ENCODE results near the gene TMEM115.

DNA sequence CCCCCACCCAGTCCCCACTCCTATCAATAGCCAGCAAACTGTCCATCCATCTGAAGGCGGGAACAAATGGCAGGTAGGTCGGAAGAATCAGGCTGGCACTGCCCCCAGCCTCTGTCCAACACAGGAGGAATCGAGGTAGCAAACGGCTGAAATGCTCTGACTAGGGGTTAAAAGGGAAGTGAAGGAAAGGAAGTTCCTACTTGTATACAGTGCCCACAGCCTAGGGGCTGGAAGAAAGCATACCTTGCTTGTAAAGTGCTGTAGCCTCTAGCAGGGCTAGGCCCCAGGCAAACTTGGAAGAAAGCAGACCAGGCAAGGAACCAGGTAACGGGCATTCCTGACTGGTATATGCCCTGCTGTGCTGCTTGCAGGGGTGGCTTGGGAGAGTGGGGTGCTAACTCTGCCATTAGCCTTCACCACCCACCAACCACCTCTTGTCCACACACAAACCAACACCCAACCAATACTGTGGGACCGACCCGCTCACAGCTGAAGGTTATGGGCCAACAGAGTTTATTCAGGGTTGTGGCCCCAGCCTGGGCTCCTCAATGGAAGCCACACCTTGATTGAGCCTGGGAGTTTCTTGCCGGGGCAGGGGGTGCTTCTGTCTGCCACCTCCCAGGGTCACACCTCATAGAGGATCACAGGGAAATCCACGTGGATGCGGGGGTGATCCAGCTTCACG lies 33.7 kb downstream of the TMEM115 start:
- no peak for TF ChIP-seq RCOR1 (IDR thresholded peaks at IDR 0.05; ENCODE audit: insufficient replicate concordance, low read length)
- no peak for TF ChIP-seq CTCF (conservative IDR thresholded peaks at IDR 0.05; ENCODE audit: low read depth, low read length)
- TF ChIP-seq, protein P1, sequence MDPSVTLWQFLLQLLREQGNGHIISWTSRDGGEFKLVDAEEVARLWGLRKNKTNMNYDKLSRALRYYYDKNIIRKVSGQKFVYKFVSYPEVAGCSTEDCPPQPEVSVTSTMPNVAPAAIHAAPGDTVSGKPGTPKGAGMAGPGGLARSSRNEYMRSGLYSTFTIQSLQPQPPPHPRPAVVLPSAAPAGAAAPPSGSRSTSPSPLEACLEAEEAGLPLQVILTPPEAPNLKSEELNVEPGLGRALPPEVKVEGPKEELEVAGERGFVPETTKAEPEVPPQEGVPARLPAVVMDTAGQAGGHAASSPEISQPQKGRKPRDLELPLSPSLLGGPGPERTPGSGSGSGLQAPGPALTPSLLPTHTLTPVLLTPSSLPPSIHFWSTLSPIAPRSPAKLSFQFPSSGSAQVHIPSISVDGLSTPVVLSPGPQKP (IDR thresholded peaks at IDR 0.05; ENCODE audit: borderline replicate concordance, low read depth, low read length) = no peak
- no peak for TF ChIP-seq RAD21 (IDR thresholded peaks at IDR 0.05; ENCODE audit: low read length)
- TF ChIP-seq SMC3 (IDR thresholded peaks at IDR 0.05; ENCODE audit: low read depth, low read length) = no peak
- TF ChIP-seq POLR2A (IDR thresholded peaks at IDR 0.05; ENCODE audit: low read depth, low read length) = no peak
- TF ChIP-seq FOS (IDR thresholded peaks at IDR 0.05; ENCODE audit: low read depth, low read length) = no peak
- TF ChIP-seq USF2 (IDR thresholded peaks at IDR 0.05; ENCODE audit: low read depth, low read length) = no peak
- no peak for TF ChIP-seq CEBPB (IDR thresholded peaks at IDR 0.05; ENCODE audit: low read depth, low read length)
- TF ChIP-seq MAFK (IDR thresholded peaks at IDR 0.05; ENCODE audit: low read depth, low read length) = no peak
- no peak for TF ChIP-seq RFX5 (IDR thresholded peaks at IDR 0.05; ENCODE audit: low read depth, low read length)
- no peak for TF ChIP-seq BHLHE40 (IDR thresholded peaks at IDR 0.05; ENCODE audit: low read depth, low read length)
